Stomach (tissue), 9 donors: ENCODE data around the gene MATN1. TPM values are rescaled to one million over a fixed set of nuclear protein-coding genes. Genes with fewer than 3 reads are reported as not detected.
A peak's percentile ranks its signal among the peaks of the same experiment; 100 is the strongest.

Source experiments
- DNase-seq, 2 donors: peaks; one replicate each; pipeline versions ENCODE4 v3.0.0 to v3.0.0-alpha.2; 2013 to 2019
- H3K27ac ChIP-seq, 5 donors: fragments of 200-600 bp in 4 of 5; sonication (generic) in 4 of 5; one replicate each; pipeline ENCODE4 v1.5.1; 2013 to 2019; ENCODE audit warnings: mild to moderate bottlenecking in 1 of 5, moderate library complexity in 1 of 5
- H3K27me3 ChIP-seq, 3 donors: fragments of 200-600 bp; sonication (generic); one replicate each; pipeline ENCODE4 v1.5.1; 2017 to 2019; ENCODE audit warnings: mixed run types in 1 of 3
- H3K36me3 ChIP-seq, 4 donors: fragments of 200-600 bp; sonication (generic); 1 replicate in 3 of 4; 2 replicates in 1 of 4; pipeline ENCODE4 v1.5.1; 2016 to 2019
- H3K4me1 ChIP-seq, 4 donors: fragments of 200-600 bp; sonication (generic); one replicate each; pipeline ENCODE4 v1.5.1; 2016 to 2019
- H3K4me3 ChIP-seq, 4 donors: fragments of 200-600 bp; sonication (generic) in 3 of 4; one replicate each; pipeline ENCODE4 v1.5.1; 2016 to 2019; ENCODE audit warnings: mild to moderate bottlenecking in 1 of 4
- H3K9me3 ChIP-seq, 4 donors: fragments of 200-600 bp; sonication (generic); one replicate each; pipeline ENCODE4 v1.5.1; 2016 to 2019
- EP300 ChIP-seq: sonication (generic); formaldehyde crosslinking; IDR thresholded peaks from one replicate; pipeline ENCODE4 v1.6.1; 2017; ENCODE audit warnings: antibody characterized with exemption
- POLR2A ChIP-seq, 4 donors: fragments of 450-650 bp; IDR thresholded peaks; one replicate each; pipeline ENCODE4 v1.6.1; 2016; ENCODE audit warnings: antibody characterized with exemption in 4 of 4, control low read depth in 2 of 4, mild to moderate bottlenecking in 1 of 4, moderate library complexity in 1 of 4
- POLR2AphosphoS5 ChIP-seq, 3 donors: sonication (generic); formaldehyde crosslinking; IDR thresholded peaks; one replicate each; pipeline ENCODE4 v1.6.1; 2016; ENCODE audit warnings: antibody characterized with exemption in 3 of 3
- WGBS, 5 donors: extraction: QIAGEN DNeasy Blood & Tissue Kit in 3 of 5; methylation state at CpG; one replicate each; pipeline versions ENCODE4 v1.1.5 to v1.1.7; 2013 to 2018; 5-methylcytosine and 5-hydroxymethylcytosine counted together
- intact Hi-C: fragments of 100-400 bp; cut with DNase I; formaldehyde crosslinking; loops from one replicate; pipeline ENCODE4 v1.15.1; 2023; ENCODE audit warnings: low total_unique reads
- polyA plus RNA-seq, 3 donors: library from polyadenylated mRNA; stranded (reverse); fragments of 200-250 nt; gene quantifications; one replicate each; pipeline ENCODE4 v1.2.3, GENCODE V29; 2013
- total RNA-seq, 5 donors: library from RNA; depleted of rRNA; stranded (reverse); fragments of >200 nt; gene quantifications; one replicate each; pipeline versions ENCODE4 v1.1.0 to v1.2.3, GENCODE V29; 2014 to 2016
- TF ChIP-seq, protein P1 (sequence below), 7 experiments: fragments of 450-650 bp in 4 of 7; fragments of 200-600 bp in 3 of 7; sonication (generic) in 3 of 7; IDR thresholded peaks; one replicate each; pipeline ENCODE4 v1.5.1; 2016 to 2019; ENCODE audit warnings: antibody characterized with exemption in 7 of 7, control low read depth in 2 of 7, mild to moderate bottlenecking in 1 of 7
- donor health status: healthy with polysubstance abuse.
- donor health status: Bipolar disorder and iron deficiency.
- donor health status: healthy.

The MATN1 gene
- total and polyA plus RNA-seq, 8 donors: 1.7 TPM; not detected in 7

DNA sequence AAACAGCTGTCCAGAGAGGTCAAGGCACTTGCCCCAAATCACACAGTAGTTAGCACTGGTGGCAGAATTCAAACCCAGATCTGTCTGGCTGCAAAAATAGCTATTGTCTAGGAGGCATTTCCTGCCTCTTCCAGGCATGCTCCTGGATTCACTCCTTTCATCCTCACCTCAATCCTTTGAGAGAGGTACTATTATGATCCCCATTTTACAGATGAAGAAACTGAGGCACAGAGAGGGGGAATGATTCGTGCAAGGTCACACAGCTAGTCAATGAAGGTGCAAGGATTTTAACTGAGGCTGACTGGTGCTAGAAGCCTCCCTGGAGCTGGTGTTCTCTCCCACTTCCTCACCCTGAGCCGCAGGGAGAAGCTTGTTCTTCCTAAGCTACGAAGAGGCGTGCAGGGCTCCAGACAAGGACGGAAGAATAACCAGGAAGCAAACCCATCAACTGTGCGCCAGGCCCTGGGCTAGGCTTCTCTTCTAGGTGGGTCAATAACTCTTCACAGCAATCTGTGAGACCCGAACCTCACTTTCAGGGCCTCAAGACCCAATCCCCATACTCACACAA, 34.8 kb upstream of the MATN1 start:
- Histone ChIP-seq H3K27me3 (peaks cover 0 to 15% (median 0%) of the 10 kb centered on the region in 3 donors), H3K27ac (peak overlapping the region in 4 of 5 donors; percentile 74 to 90 (median 86)), H3K4me3 (peak overlapping the region in 2 of 4 donors; percentile 44 to 46), H3K9me3 (no peaks in the 10 kb centered on the region), H3K4me1 (peaks cover 0 to 25% (median 15%) of the 10 kb centered on the region in 4 donors), H3K36me3 (no peaks in the 10 kb centered on the region)
- intact Hi-C loops: no loop called here
- 77 to 86% (median 84%) methylated on average over 7 of the region's 7 CpGs for WGBS, 5 donors
- TF ChIP-seq, protein P1, sequence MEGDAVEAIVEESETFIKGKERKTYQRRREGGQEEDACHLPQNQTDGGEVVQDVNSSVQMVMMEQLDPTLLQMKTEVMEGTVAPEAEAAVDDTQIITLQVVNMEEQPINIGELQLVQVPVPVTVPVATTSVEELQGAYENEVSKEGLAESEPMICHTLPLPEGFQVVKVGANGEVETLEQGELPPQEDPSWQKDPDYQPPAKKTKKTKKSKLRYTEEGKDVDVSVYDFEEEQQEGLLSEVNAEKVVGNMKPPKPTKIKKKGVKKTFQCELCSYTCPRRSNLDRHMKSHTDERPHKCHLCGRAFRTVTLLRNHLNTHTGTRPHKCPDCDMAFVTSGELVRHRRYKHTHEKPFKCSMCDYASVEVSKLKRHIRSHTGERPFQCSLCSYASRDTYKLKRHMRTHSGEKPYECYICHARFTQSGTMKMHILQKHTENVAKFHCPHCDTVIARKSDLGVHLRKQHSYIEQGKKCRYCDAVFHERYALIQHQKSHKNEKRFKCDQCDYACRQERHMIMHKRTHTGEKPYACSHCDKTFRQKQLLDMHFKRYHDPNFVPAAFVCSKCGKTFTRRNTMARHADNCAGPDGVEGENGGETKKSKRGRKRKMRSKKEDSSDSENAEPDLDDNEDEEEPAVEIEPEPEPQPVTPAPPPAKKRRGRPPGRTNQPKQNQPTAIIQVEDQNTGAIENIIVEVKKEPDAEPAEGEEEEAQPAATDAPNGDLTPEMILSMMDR (IDR thresholded peaks at IDR 0.05): no peak
- TF ChIP-seq EP300 (no peak), POLR2AphosphoS5 (IDR thresholded peaks at IDR 0.05) (no peak)
- DNase-seq: no peak

DNA sequence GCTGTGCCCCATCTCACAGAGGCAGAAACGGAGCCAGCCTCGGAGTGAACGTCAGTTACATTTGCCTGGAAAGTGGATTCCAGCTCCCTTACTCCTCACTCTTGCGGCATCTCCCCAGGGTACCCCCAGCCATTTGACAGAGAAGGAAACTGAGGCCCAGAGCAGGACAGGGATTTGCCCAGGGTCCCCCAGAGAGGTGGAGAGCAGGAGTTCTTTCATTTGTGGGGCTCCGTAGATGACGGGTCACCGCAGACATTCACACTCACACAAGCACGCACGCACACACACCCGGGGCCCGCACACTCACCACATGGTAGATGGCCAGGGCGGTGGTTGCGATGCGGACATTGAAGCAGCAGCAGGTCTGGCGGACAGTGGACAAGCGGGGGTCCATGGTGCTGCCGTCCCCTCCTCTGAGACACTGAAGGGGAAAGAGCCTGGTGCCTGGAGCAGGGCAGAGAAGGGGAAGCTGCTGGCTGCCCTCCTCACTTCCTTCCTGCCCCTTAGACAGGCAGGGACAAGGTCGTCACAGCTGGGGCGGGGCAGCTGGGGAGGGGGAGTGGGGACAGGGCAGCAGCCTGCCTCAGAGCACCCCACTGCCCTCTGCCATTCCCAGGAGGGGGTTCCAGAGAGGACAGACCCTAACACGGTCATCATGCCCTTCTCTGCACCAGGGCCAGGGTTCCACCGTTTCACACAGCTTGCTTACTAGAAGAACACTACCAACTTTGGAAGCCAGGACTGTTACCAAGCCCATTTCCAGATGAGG, 34.2 kb upstream of the MATN1 start, which contains the start of gene LAPTM5:
LAPTM5 (minus strand) TSS at position 423 of the 769 bp plus-strand sequence; CDS start at position 394, 29 bp downstream.
- H3K27me3 ChIP-seq: peaks cover 0 to 15% (median 0%) of the 10 kb centered on the region in 3 donors
- no peaks in the 10 kb centered on the region for H3K9me3 ChIP-seq
- WGBS, 5 donors: 57 to 75% (median 62%) methylated on average over 18 to 21 of the region's 21 CpGs
- TF ChIP-seq, protein P1 (IDR thresholded peaks at IDR 0.05): no peak
- TF ChIP-seq POLR2AphosphoS5 (IDR thresholded peaks at IDR 0.05): peak in 2 of 3 donors; percentile 44 to 49
- DNase-seq: peak; percentile 48 to 53
- H3K36me3 ChIP-seq: no peaks in the 10 kb centered on the region
- H3K4me1 ChIP-seq: peaks cover 4 to 28% (median 16%) of the 10 kb centered on the region in 4 donors
- H3K27ac ChIP-seq: peak within 1 kb of the TSS; percentile 30 to 90 (median 81)
- H3K4me3 ChIP-seq: peak within 1 kb of the TSS; percentile 23 to 46 (median 45)
- intact Hi-C loops: no loop called here

DNA sequence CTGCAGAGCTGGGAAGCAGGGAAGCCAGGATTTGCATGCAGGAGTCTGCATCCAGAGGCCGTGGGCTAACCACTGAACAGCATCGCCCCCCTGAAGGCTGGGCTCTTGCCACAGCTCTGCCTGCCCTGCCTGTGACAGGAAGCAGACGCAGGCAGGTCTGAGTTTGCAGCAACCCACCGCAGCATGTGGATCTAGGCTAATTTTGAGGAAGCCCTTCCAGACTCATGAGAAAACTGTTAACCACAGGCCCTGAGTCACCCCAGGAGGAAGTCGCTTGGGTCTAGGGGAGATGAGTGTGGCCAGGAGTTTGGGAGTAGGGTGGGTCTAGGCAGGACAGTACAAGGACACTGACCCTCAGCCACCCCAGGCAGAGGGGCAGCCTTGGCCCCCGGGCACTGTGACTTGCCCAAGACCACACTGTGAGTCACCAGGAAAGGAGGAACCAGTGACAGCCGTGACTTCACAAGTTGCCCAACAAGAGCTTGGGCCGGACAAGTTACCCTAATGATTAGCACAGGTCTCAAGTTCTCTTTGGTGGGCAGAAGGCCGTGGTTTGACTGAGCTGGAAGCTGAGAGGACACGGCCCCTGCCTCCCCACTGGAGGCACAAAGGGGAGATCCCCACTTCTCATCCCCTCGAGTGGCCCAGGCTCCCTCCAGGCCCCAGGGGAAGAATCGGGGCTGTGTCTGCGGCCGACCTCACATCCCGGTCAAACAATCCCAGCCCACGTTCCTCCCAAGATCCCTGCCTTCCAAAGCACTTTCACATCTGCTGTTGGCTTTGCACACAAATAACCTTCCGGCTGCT, 33.4 kb upstream of the MATN1 start:
- Histone ChIP-seq H3K36me3 (no peaks in the 10 kb centered on the region), H3K27ac (peak overlapping the region; percentile 30 to 90 (median 81)), H3K27me3 (peaks cover 0 to 15% (median 0%) of the 10 kb centered on the region in 3 donors), H3K9me3 (no peaks in the 10 kb centered on the region), H3K4me1 (peaks cover 4 to 32% (median 18%) of the 10 kb centered on the region in 4 donors), H3K4me3 (peak overlapping the region; percentile 23 to 46 (median 45))
- WGBS, 5 donors: 49 to 60% (median 52%) methylated on average over 13 to 17 of the region's 17 CpGs
- intact Hi-C loops: no loop called here
- peak; percentile 58 to 68 for DNase-seq
- TF ChIP-seq POLR2A (IDR thresholded peaks at IDR 0.05) (no peak), POLR2AphosphoS5 (IDR thresholded peaks at IDR 0.05) (peak in 2 of 3 donors; percentile 17 to 33), EP300 (no peak)
- TF ChIP-seq, protein P1 (IDR thresholded peaks at IDR 0.05): no peak

DNA sequence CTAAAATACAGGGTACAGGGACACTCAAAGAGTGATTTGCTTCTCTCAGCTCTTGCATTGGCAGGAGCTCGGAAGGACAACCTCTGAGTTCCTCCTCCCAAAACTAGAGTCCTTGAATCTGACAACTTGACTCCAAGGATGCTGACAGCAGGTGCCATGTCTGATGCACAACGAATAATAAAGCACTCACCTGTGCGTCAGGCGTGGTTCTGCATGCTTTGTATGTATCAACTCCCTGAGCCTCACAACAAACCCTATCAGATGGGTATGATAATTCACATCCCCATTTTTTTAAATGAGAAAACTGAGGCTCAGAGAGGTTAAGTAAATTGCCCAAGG, 32.8 kb upstream of the MATN1 start:
- DNase-seq: no peak
- peaks cover 4 to 33% (median 20%) of the 10 kb centered on the region in 4 donors for H3K4me1 ChIP-seq
- H3K9me3 ChIP-seq: no peaks in the 10 kb centered on the region
- no peak for TF ChIP-seq POLR2A (IDR thresholded peaks at IDR 0.05)
- no peak for TF ChIP-seq EP300
- TF ChIP-seq, protein P1 (IDR thresholded peaks at IDR 0.05): no peak
- no peak for TF ChIP-seq POLR2AphosphoS5 (IDR thresholded peaks at IDR 0.05)
- no peaks in the 10 kb centered on the region for H3K36me3 ChIP-seq
- H3K27ac ChIP-seq: peak overlapping the region in 4 of 5 donors; percentile 46 to 90 (median 82)
- peak overlapping the region; percentile 17 to 46 (median 39) for H3K4me3 ChIP-seq
- intact Hi-C loops: no loop called here
- WGBS, 5 donors: 80 to 97% (median 81%) methylated on average over 4 of the region's 4 CpGs
- peaks cover 0 to 15% (median 0%) of the 10 kb centered on the region in 3 donors for H3K27me3 ChIP-seq
